GM18951 (cell line): Measurements from ENCODE around the gene TRIM72.
"Not testable (repeated sequence)": the region's sequence is repeated elsewhere in the genome, so short reads cannot be mapped to it uniquely, and the experiment has no call there.

Source experiments
- POLR2A ChIP-seq: IDR thresholded peaks from 4 replicates; pipeline ENCODE4 v1.6.1; 2011; ENCODE audit warnings: mild to moderate bottlenecking; ENCODE audit not compliant: insufficient read length, insufficient read depth; ENCODE audit errors: extremely low read depth
- in situ Hi-C: fragments of 300-500 bp; cut with MboI; formaldehyde crosslinking; loops from one replicate; pipeline ENCODE4 v1.12.0; 2022; ENCODE audit warnings: low sequenced_read_pairs, mixed read lengths, inconsistent platforms; ENCODE audit not compliant: unreplicated experiment

The TRIM72 gene

DNA sequence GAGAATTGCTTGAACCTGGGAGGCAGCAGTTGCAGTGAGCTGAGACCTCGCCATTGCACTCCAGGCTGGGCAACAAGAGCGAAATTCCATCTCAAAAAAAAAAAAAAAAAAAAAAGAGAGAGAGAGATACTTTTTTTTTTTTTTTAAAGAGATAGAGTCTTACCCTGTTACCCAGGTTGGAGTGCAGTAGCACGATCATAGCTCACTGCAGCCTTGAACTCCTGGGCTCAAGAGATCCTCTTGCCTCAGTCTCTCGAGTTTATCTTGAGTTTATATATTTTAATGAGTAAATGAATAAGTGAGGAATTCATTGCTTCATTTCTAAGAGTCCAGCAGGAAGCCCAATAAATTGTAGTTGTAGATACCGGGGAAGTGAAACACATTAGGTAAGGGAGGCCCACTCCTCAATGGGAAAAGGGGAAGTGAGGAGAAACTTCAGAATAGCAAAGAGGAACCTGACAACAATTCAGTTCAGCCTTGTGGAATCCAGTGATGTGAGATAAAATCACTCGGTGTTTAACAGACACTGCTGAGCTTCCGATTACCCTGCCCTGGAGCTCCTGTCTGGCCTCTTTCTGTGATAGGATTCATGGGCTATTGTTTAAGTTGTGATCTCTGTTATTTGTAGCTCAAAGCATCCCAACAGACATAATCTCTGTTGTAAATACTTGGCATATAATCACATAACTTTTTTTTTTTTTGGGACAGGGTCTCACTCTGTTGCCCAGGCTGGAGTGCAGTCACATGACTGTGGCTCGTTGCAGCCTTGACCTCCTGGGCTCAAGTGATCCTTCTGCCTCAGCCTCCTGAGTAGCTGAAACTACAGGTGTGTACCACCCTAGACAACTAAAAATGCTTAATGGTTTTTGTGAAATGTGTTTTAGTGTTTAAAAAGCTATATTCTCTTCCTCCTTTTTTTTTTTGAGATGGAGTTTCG, 30.1 kb downstream of the TRIM72 start:
- no peak for TF ChIP-seq POLR2A
- in situ Hi-C loops, result no loop called here

DNA sequence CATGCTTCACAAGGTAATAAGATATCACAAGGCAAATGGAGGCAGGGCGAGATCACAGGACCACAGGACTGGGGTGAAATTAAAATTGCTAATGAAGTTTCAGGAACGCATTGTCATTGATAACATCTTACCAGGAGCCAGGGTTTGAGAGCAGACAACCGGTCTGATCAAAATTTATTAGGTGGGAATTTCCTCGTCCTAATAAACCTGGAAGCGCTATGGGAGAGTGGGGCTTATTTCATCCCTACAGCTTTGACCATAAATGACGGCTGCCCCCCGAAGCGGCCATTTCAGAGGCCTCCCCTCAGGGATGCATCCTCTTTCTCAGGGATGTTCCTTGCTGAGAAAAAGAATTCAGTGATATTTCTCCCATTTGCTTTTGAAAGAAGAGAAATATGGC, 31.7 kb downstream of the TRIM72 start:
- in situ Hi-C loops, result not testable (repeated sequence)

DNA sequence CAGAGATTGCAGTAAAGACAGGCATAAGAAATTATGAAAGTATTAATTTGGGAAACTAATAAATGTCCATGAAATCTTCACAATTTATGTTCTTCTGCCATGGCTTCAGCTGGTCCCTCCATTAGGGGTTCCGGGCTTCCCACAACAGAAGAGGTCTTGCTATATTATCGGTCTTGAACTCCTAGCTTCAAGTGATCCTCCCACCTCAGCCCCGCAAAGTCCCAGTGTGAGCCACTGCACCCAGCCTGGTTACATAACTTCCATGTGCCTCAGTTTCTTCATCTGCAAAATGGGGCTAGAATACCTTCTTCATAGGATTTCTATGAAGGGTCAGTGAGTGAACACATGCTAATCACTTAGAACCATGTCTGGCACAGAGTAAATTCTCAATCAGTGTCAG, 32.4 kb downstream of the TRIM72 start:
- TF ChIP-seq POLR2A, result no peak
- in situ Hi-C loops, result no loop called here

DNA sequence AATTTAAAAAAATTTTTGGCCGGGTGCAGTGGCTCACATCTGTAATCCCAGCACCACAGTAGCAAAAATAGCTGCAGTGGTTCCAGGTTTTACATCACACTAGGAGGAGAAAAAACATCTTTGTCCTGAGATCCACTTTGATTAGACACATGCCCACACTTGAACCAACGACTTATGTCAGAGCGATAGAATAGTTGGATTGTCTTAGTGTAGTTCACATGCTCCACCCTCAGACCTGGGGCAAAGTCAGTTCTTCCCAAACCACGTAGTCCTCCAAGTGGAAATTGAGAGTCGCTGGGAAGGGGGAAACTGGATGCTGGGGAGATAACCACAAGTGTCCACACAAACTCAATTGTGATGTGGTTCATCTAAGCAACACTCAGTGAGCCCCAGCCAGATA, 34.4 kb downstream of the TRIM72 start:
- in situ Hi-C loops, result no loop called here
- no peak for TF ChIP-seq POLR2A

DNA sequence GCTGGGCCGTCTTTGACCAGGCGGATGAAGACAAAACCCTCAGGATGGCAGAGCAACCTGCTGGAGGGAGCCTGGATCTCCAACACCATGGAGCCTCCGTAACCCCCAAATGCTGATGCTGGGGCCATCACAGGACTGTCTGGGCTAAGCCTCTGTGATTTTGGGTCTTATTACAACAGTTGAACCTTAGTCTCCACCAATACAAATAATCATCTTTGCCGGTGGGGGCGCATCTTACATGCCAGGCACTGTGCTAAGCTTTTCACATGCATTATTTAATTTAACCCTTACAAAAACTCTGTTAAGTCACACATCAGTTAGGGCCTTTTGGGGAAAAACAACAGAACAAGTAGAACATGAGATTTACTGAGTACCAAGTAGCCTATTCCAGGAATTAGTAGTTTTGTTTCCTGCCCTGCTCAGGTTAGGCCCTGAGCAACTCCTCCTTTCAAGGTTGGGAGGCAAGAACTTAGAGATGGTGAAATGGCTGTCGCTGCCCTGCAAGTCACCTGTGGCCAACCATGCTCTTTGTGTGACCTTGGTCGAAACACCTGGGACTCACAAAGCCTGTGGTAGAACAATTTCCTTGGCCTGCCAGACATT, 37.0 kb downstream of the TRIM72 start:
- in situ Hi-C loops, result no loop called here

DNA sequence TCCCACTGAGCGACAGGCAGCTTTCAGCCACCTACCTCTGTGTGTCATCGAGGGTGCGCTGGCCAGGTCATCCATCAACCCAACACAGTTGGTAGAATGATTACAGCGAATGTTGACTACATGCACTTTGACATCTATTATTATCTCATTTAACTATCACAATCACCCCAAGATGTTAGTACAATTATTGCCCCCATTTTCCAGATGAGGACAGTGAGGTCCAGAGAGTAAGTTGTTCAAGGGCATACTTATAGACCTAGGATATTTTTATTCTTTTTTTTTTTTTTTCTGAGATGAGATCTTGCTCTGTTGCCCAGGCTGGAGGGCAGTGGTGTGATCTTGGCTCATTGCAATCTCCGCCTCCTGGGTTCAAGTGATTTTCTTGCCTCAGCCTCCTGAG, 37.5 kb downstream of the TRIM72 start:
- TF ChIP-seq POLR2A, result no peak
- in situ Hi-C loops, result no loop called here

More for the DNA sequence above, 37.0 kb downstream of the TRIM72 start:
- TF ChIP-seq POLR2A, result no peak

DNA sequence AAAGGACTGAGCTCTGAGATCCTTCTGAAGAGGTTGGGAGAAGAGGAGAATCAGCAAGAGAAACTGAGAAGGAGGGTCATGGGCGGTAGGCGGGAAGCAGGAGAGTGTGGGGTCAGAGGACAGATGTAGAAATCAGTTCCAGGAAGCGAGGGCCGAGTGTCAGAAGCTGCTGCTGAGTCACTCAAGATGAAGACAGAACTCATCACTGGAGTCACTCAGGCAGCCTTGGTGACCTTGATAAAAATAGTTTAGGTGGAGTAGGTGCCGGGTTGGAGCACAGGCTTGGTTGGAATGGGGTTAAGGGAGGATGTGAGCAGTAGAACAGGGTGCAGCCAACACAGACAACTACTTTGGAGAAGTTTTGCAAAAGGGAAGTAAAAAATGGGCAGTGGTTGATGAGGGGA, 39.7 kb downstream of the TRIM72 start:
- in situ Hi-C loops, result no loop called here

DNA sequence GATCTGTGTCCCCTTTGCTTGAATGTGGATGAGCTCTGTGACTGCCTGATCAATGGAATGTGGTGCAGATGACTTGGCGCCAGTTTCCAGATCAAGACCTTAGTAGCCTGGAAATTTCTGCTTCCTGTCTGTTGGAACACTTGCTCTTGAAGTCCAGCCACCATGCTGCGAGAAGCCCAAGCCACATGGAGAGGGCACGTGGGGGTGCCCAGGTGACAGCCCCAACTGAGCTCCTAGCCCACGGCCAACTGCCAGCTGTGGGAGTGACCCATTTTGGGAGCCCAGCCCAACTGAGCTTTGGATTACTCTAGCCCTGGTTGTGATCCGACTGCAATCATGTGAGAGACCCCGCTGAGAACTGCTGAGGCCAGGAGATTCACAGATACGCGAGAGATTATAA, 42.5 kb downstream of the TRIM72 start:
- TF ChIP-seq POLR2A, result no peak
- in situ Hi-C loops, result no loop called here

More for the DNA sequence above, 39.7 kb downstream of the TRIM72 start:
- TF ChIP-seq POLR2A, result no peak

DNA sequence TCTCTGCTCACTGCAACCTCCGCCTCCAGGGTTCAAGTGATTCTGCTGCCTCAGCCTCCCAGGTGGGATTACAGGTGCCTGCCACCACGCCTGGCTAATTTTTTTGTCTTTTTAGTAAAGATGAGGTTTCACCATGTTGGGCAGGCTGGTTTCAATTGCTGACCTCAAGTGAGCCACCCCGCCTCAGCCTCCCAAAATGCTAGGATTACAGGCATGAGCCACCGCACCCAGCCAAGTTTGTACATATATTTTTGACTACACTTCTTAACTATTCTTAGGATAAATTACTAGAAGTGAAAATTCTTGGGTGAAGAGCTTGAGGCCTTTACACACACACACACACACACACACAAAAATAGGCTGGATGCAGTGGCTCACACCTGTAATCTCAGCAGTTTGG, 44.4 kb downstream of the TRIM72 start:
- no peak for TF ChIP-seq POLR2A
- in situ Hi-C loops, result no loop called here

DNA sequence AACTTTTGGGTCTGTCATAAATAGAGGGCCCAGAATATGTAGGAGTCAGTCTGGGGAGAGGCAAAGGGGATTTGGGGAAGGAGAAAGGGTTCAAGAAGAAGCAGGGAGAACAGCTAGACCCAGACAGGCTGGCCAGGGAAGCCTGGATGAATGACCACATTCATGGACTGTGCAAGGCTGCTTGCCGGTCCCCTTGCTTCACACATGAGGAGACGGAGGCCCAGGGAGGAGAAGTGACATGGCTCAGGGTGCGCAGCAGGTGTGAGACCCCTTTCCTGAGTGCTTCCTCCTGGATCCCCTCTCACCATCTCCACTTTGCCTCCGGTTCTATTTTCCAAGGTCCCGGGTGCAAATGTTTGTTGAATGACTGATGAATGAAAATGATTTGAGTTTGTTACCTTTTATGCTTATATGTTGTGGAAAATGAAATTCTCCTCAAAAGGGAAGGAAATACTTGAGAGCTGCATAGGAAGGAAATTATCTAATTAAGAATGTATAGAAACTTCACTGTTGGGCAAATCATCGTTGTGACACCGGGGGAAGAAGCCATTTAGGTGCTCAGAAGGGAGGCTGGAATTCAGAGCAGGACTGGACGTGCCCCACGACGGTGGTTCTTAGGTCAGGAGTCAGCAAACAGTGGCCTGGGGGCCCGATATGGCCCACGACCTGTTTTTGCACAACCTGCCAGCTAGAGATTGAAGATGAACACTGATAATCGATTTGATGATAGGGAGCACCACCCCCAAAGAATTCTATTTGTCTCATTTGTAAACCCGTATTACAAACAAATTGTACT, 46.4 kb downstream of the TRIM72 start:
- no peak for TF ChIP-seq POLR2A
- in situ Hi-C loops, result no loop called here

DNA sequence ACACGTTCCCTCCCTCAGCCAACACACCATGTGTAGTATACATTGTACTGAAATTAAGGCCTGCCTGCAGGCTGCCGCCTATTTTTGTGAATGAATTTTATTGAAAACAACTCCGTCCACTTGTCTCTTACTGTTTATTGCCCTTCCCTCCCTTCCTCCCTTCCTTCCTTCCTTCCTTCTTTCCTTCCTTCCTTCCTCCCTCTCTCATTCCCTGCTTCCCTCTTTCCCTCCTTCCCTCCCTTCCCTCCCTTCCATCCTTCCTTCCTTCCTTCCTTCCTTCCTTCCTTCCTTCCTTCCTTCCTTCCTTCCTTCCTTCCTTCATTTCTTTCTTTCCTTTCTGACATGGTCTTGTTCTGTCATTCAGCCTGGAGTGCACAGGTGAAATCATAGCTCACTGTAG, 48.2 kb downstream of the TRIM72 start:
- no peak for TF ChIP-seq POLR2A
- in situ Hi-C loops, result no loop called here

DNA sequence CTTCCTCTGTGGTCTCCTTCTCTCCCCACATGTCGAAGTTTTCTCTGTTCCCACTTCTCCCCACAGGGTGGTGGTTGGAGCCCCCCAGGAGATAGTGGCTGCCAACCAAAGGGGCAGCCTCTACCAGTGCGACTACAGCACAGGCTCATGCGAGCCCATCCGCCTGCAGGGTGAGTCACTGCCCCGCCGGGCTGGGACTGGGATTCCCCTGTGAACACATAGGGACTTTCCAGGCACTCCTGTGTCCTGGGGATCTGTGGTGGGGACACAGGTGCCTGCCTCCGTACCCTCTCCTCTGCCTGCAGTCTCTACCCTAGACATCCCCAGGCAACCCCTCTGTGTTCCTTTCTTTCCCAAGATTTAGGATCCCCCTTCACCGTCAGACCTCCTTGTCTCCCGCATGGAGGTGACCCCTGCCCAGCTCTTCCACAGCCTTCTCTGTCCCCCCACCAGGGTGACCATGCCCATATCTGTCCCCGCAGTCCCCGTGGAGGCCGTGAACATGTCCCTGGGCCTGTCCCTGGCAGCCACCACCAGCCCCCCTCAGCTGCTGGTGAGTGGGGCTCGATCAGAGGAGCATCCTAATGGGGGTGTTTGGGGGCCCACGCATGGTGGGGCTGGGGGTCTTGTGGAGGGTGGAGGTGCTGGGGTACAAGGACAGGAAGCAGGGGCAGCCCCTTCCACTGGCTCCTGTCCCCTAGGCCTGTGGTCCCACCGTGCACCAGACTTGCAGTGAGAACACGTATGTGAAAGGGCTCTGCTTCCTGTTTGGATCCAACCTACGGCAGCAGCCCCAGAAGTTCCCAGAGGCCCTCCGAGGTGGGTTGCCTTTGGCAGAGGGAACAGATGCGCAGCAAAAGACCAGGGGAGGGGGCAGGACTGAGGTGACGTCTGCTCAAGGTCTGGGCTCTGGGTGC, 51.7 kb downstream of the TRIM72 start:
- in situ Hi-C loops, result no loop called here

More for the DNA sequence above, 51.7 kb downstream of the TRIM72 start:
- no peak for TF ChIP-seq POLR2A
